K562 (cell line): ENCODE results near the gene HMGN3. TPM values are rescaled to one million over a fixed set of nuclear protein-coding genes. Genes with fewer than 3 reads are reported as not detected.

ENCODE experiments used
- ATAC-seq: fragments of 200-7000 bp; cut with Tn5 transposase; 3 replicates; pipeline ENCODE4 v1.9.1; 2020; ENCODE audit warnings: moderate library complexity
- BruUV-seq: library from RNA; stranded (reverse); fragments of 400-500 nt; replicated peaks from 2 replicates; lab custom pipeline; 2021; lab: Mats Ljungman, UMichigan
- CTCF ChIA-PET: fragments of 300-600 bp; formaldehyde crosslinking; extraction: SDS; loops from one replicate; lab custom pipeline; 2021; ENCODE audit warnings: low intra/inter-chr PET ratio; lab: Yijun Ruan, JAX
- POLR2A ChIA-PET: fragments of 300-600, 350-650 bp; sonication (Branson Sonifier 250); formaldehyde crosslinking; extraction: SDS; loops from one replicate; lab custom pipeline; 2021; ENCODE audit warnings: antibody characterized with exemption, inconsistent platforms; lab: Yijun Ruan, JAX
- DNase-seq, 4 experiments: peaks; one replicate each; pipeline versions ENCODE4 v3.0.0 to v3.0.0-alpha.2; 2011 to 2018; ENCODE audit warnings: low spot score in 3 of 4, mixed read lengths in 3 of 4; ENCODE audit errors: extremely low read depth in 1 of 4
- FAIRE-seq: peaks from 2 replicates; lab custom pipeline; 2011; peaks lifted over from hg19 to GRCh38; lab: Jason Lieb, UNC
- H2AFZ ChIP-seq: 2 replicates; pipeline ENCODE4 v1.6.0; 2011; ENCODE audit warnings: low read depth, low read length, control low read depth, inconsistent platforms
- H3K27ac ChIP-seq: fragments of 200-600 bp; 3 replicates; pipeline ENCODE4 v1.8.0; 2011; ENCODE audit warnings: low read depth, mild to moderate bottlenecking, control low read depth, inconsistent platforms, low read length, moderate library complexity, mixed read lengths; ENCODE audit errors: extremely low read depth
- H3K27me3 ChIP-seq, 2 experiments: fragments of 300-600 bp in 1 of 2; 2 replicates in 1 of 2; 3 replicates in 1 of 2; pipeline versions ENCODE4 v1.6.0 to v1.8.0; 2011; ENCODE audit warnings: inconsistent platforms in 2 of 2, low read length in 2 of 2, mild to moderate bottlenecking in 1 of 2, mixed read lengths in 1 of 2, moderate library complexity in 1 of 2; ENCODE audit not compliant: control insufficient read depth in 2 of 2, insufficient read depth in 2 of 2
- H3K36me3 ChIP-seq: fragments of 300-600 bp; 3 replicates; pipeline ENCODE4 v1.8.0; 2011; ENCODE audit warnings: mild to moderate bottlenecking, low read length, inconsistent platforms; ENCODE audit not compliant: control insufficient read depth, insufficient read depth
- H3K4me1 ChIP-seq, 2 experiments: fragments of 200-600 bp in 1 of 2; replicated peaks in 1 of 2; 2 replicates in 1 of 2; 3 replicates in 1 of 2; pipeline versions ENCODE4 v1.5.1 to v1.8.0; 2011; ENCODE audit warnings: inconsistent platforms in 2 of 2, low read length in 2 of 2, mild to moderate bottlenecking in 1 of 2, mixed read lengths in 1 of 2, moderate library complexity in 1 of 2; ENCODE audit not compliant: control insufficient read depth in 2 of 2, insufficient read depth in 2 of 2
- H3K4me2 ChIP-seq: 2 replicates; pipeline ENCODE4 v1.6.1; 2011; ENCODE audit warnings: low read length, control low read depth, inconsistent platforms, mixed read lengths; ENCODE audit not compliant: insufficient read depth
- H3K4me3 ChIP-seq: fragments of 200-600 bp; sonication (generic), shearing (Covaris generic); 2 replicates; pipeline ENCODE4 v1.5.1; 2016; ENCODE audit warnings: control low read depth, inconsistent platforms
- H3K79me2 ChIP-seq: fragments of 200-600 bp; 3 replicates; pipeline ENCODE4 v1.8.0; 2011; ENCODE audit warnings: low read length, inconsistent platforms; ENCODE audit not compliant: control insufficient read depth, insufficient read depth
- H3K9ac ChIP-seq, 2 experiments: 2 replicates each; pipeline versions ENCODE4 v1.6.0 to v1.6.1; 2011; ENCODE audit warnings: low read depth in 2 of 2, low read length in 2 of 2, control low read depth in 1 of 2, inconsistent platforms in 1 of 2, mild to moderate bottlenecking in 1 of 2, mixed read lengths in 1 of 2; ENCODE audit not compliant: insufficient read depth in 1 of 2
- H3K9me1 ChIP-seq: one replicate; pipeline ENCODE4 v1.6.0; 2011; ENCODE audit warnings: inconsistent platforms, mild to moderate bottlenecking, low read length, moderate library complexity; ENCODE audit not compliant: control insufficient read depth, insufficient read depth
- H3K9me3 ChIP-seq: replicated peaks from 2 replicates; pipeline ENCODE4 v1.5.1; 2011; ENCODE audit warnings: low read depth, low read length, inconsistent platforms; ENCODE audit not compliant: control insufficient read depth, insufficient read depth
- H4K20me1 ChIP-seq: replicated peaks from 2 replicates; pipeline ENCODE4 v1.6.1; 2011; ENCODE audit warnings: low read length, inconsistent platforms, mixed read lengths; ENCODE audit not compliant: control insufficient read depth, insufficient read depth
- CC2D1A ChIP-seq: fragments of 450-650 bp; IDR thresholded peaks from 2 replicates; pipeline ENCODE4 v1.6.1; 2017; ENCODE audit warnings: mild to moderate bottlenecking
- DMBX1 ChIP-seq: fragments of 250-450 bp; sonication (Bioruptor Pico); IDR thresholded peaks from 2 replicates; pipeline ENCODE4 v1.8.0; 2022; ENCODE audit warnings: inconsistent platforms, mild to moderate bottlenecking, moderate library complexity, borderline replicate concordance
- EGR1 ChIP-seq: fragments of 450-650 bp; conservative IDR thresholded peaks from 2 replicates; pipeline ENCODE4 v1.6.1; 2017; ENCODE audit warnings: mild to moderate bottlenecking
- FUS ChIP-seq: fragments of 200-400 bp; formaldehyde crosslinking; optimal IDR thresholded peaks from 2 replicates; pipeline ENCODE3; 2017; ENCODE audit warnings: low read depth, low read length
- SMAD4 ChIP-seq: fragments of 250-450 bp; sonication (Bioruptor Pico); conservative IDR thresholded peaks from 2 replicates; pipeline ENCODE4 v1.8.0; 2021; ENCODE audit warnings: inconsistent platforms, mild to moderate bottlenecking, moderate library complexity
- TBL1XR1 ChIP-seq, 2 experiments: IDR thresholded peaks; 2 replicates each; pipeline ENCODE4 v1.6.1; 2012; ENCODE audit warnings: improper control_type of control experiment in 2 of 2, low read length in 2 of 2, mild to moderate bottlenecking in 1 of 2
- ZKSCAN1 ChIP-seq: fragments of 150-350 bp; IDR thresholded peaks from 2 replicates; pipeline ENCODE4 v1.6.1; 2016; ENCODE audit warnings: low read depth, low read length
- ZNF165 ChIP-seq: fragments of 250-450 bp; sonication (Bioruptor Pico); IDR thresholded peaks from 2 replicates; pipeline ENCODE4 v1.4.0; 2020; ENCODE audit warnings: borderline replicate concordance
- WGBS: fragments of 100-300 bp; shearing (Covaris generic); methylation state at CpG from one replicate; pipeline ENCODE4 v1.1.6; 2016; ENCODE audit warnings: low coverage, mixed read lengths; ENCODE audit not compliant: insufficient coverage; ENCODE audit errors: missing lambda C conversion rate; 5-methylcytosine and 5-hydroxymethylcytosine counted together
- in situ Hi-C: fragments of 300-500 bp; cut with MboI; formaldehyde crosslinking; loops from 4 replicates; pipeline ENCODE4 v1.15.0; 2018; ENCODE audit warnings: inconsistent platforms, mixed read lengths
- intact Hi-C: fragments of 100-400 bp; cut with micrococcal nuclease; formaldehyde crosslinking; loops from 2 replicates; pipeline ENCODE4 v1.14.2; 2022
- polyA plus RNA-seq, 8 experiments: library from polyadenylated mRNA; depleted of rRNA in 4 of 8; stranded (reverse) in 5 of 8; unstranded in 3 of 8; fragments of >200 nt; fragmentation: Nextera tagmentation in 2 of 8; fragmentation: Illumina TruSeq in 1 of 8; extraction: Ambion mirVana in 2 of 8; extraction: Trizol in 1 of 8; gene quantifications; 2 replicates each; pipeline versions ENCODE4 v1.2.1 to v1.2.3, GENCODE V29; 2011 to 2014; ENCODE audit warnings: inconsistent platforms in 1 of 8, missing spikeins in 1 of 8
- total RNA-seq, 7 experiments: library from RNA; depleted of rRNA in 6 of 7; stranded (reverse); fragments of >200 nt in 6 of 7; fragmentation: Illumina TruSeq in 2 of 7; extraction: Trizol in 2 of 7; gene quantifications; 2 replicates each; pipeline versions ENCODE4 v1.2.1 to v1.2.3, GENCODE V29; 2011 to 2021; ENCODE audit warnings: low replicate concordance in 1 of 7

Gene HMGN3
- total and polyA plus RNA-seq, 9 of the 15 experiments (the other 6 are each of a cell fraction or from before 2014, with no cell fraction given): 42.1 to 154 (median 88.1) TPM

GRCh38 chr6:79223611-79224404, 10.7 kb downstream of the HMGN3 start:
- H3K4me1 ChIP-seq: no peaks in the 10 kb centered on the region
- H2AFZ ChIP-seq: no peak overlapping the region
- no peak overlapping the region for H3K9ac ChIP-seq
- ChIA-PET POLR2A (interaction anchor here (1.0 kb wide), 1 partner anchor 11 kb away, joined by 5 read pairs; the partner anchor contains the start of gene HMGN3), CTCF (no interaction called here)
- ATAC-seq: no peak
- H3K4me2 ChIP-seq: no peak overlapping the region
- no peaks in the 10 kb centered on the region for H3K9me3 ChIP-seq
- H3K79me2 ChIP-seq: 0 out of 3 replicates have a peak, but pooled peaks cover 7% of the 10 kb centered on the region
- FAIRE-seq: no peak
- TF ChIP-seq ZKSCAN1 (no peak), DMBX1 (CRISPR knock-in tag) (no peak), TBL1XR1 (IDR thresholded peaks at IDR 0.05; ENCODE audit: low read length in 2 of 2) (no peak), ZNF165 (CRISPR knock-in tag) (no peak), EGR1 (no peak), CC2D1A (no peak), FUS (no peak), SMAD4 (CRISPR knock-in tag) (no peak)
- H3K4me3 ChIP-seq: no peak overlapping the region
- no peaks in the 10 kb centered on the region for H3K27me3 ChIP-seq
- no TSS peak for BruUV-seq
- intact Hi-C loops: no loop called here
- no peaks in the 10 kb centered on the region for H3K9me1 ChIP-seq
- H3K36me3 ChIP-seq: no peaks in the 10 kb centered on the region
- no peak for DNase-seq
- H3K27ac ChIP-seq: no peak overlapping the region
- no peaks in the 10 kb centered on the region for H4K20me1 ChIP-seq
- in situ Hi-C loops: no loop called here
- WGBS: 61% methylated on average over 3 of the region's 3 CpGs
